Measurements from ENCODE around the gene SVOP.
"Not testable (repeated sequence)": the region's sequence is repeated elsewhere in the genome, so short reads cannot be mapped to it uniquely, and the experiment has no call there.

Gene SVOP

DNA sequence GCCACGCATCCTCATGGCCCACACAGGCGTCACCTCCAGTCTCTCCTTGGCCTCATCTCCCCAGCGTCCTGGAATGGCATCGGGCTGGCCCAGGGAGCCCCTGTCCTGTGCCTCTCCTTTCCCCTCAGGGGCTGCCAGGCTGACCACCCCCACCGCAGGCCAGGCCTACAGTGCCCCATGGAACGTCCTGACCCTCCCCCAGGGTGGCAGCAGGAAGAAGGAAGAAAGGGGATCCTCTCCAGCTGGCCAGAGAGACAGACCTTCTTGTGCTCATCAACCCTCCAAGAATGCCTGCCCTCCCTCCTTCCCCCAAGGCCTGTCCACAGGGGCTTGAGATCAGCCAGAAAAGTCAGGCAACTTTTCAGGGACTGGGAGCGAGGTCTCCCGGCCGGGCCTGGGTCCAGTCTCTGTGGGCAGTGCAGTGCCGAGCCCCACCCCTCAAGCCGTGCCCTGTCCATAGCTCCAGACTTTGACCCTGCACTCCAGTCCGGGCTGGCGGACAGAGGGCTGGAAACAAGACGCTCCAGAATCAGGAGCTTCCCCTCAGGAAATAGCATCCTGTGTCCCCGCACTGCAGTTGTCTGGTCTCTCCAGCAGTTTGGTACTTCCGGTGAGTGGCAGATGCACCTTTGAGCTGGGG lies 141.1 kb downstream of the SVOP start, which contains the start of gene DAO:
Gene DAO, plus strand, starts transcription at position 478 of the 640 bp plus-strand sequence. CDS start 4,915 bp downstream, outside the sequence.
- no peak for DNase-seq
- TF ChIP-seq, protein P1, sequence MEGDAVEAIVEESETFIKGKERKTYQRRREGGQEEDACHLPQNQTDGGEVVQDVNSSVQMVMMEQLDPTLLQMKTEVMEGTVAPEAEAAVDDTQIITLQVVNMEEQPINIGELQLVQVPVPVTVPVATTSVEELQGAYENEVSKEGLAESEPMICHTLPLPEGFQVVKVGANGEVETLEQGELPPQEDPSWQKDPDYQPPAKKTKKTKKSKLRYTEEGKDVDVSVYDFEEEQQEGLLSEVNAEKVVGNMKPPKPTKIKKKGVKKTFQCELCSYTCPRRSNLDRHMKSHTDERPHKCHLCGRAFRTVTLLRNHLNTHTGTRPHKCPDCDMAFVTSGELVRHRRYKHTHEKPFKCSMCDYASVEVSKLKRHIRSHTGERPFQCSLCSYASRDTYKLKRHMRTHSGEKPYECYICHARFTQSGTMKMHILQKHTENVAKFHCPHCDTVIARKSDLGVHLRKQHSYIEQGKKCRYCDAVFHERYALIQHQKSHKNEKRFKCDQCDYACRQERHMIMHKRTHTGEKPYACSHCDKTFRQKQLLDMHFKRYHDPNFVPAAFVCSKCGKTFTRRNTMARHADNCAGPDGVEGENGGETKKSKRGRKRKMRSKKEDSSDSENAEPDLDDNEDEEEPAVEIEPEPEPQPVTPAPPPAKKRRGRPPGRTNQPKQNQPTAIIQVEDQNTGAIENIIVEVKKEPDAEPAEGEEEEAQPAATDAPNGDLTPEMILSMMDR (IDR thresholded peaks at IDR 0.05) = no peak

DNA sequence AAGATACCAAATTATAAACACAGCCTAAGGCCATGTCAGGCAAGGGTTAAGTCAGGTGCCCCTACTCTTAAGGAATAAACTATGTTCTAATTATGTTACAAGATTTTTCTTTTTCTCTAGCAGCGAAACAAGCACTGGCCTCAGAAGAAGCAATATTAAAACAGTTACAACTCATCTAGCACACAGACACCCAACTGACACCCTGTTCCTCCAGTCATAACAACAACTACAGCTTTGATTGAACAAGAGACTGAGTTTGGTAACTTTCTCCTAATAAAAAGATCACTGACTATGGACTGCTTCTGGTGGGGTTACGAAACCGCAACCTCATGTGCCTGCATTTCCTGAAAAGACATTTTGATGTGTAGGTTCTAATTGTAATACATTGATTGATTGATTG lies 144.3 kb downstream of the SVOP start:
- H3K27me3 ChIP-seq = no peaks in the 10 kb centered on the region
- no peaks in the 10 kb centered on the region for H3K9me3 ChIP-seq
- H3K36me3 ChIP-seq = no peaks in the 10 kb centered on the region
- no peaks in the 10 kb centered on the region for H3K4me1 ChIP-seq
- TF ChIP-seq, protein P1 (IDR thresholded peaks at IDR 0.05) = no peak
- intact Hi-C loops (cut with DNase I; ENCODE audit: low total_unique reads) = no loop called here
- no peak for DNase-seq
- H3K27ac ChIP-seq = no peak overlapping the region
- H3K4me3 ChIP-seq = no peak overlapping the region

More for the DNA sequence above, 141.1 kb downstream of the SVOP start, which contains the start of gene DAO:
- H3K4me1 ChIP-seq = no peaks in the 10 kb centered on the region
- H3K36me3 ChIP-seq = no peaks in the 10 kb centered on the region
- H3K9me3 ChIP-seq = no peaks in the 10 kb centered on the region
- H3K27me3 ChIP-seq = no peaks in the 10 kb centered on the region
- no peak within 1 kb of the TSS for H3K27ac ChIP-seq
- no peak within 1 kb of the TSS for H3K4me3 ChIP-seq
- intact Hi-C loops (cut with DNase I; ENCODE audit: low total_unique reads) = no loop called here

DNA sequence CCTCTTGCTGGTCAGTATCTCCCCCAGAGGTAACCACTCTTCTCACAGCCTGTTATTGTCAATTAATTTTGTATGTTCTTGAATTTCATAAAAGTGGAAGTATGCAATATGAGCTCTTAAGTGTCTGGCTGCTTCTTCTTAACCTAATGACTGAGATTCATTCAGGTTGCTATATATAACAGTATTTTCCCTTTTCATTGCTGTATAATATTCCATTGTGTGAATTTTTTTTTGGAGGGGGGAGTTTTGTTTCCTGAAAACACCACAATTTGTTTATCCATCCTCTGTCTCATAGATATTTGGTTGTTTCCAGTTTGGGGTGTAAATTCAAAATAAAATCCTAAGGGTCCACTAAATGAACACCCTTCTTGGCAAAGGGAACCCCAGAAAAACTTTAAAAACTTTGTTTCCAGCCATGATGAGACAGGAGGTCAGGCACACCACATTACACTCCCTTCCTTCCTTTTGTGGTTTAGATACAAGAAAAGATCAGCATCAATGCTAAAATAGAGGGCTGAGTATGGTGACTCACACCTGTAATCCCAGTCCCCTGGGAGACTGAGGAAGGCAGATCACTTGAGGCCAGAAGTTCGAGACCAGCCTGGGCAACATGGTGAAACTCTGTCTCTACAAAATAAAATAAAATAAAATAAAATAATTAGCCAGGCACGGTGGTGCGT lies 145.0 kb downstream of the SVOP start:
- TF ChIP-seq, protein P1 (IDR thresholded peaks at IDR 0.05) = no peak
- Histone ChIP-seq H3K27ac (no peak overlapping the region), H3K27me3 (no peaks in the 10 kb centered on the region), H3K36me3 (no peaks in the 10 kb centered on the region), H3K9me3 (no peaks in the 10 kb centered on the region), H3K4me1 (no peaks in the 10 kb centered on the region), H3K4me3 (no peak overlapping the region)
- no peak for DNase-seq
- intact Hi-C loops (cut with DNase I; ENCODE audit: low total_unique reads) = no loop called here

DNA sequence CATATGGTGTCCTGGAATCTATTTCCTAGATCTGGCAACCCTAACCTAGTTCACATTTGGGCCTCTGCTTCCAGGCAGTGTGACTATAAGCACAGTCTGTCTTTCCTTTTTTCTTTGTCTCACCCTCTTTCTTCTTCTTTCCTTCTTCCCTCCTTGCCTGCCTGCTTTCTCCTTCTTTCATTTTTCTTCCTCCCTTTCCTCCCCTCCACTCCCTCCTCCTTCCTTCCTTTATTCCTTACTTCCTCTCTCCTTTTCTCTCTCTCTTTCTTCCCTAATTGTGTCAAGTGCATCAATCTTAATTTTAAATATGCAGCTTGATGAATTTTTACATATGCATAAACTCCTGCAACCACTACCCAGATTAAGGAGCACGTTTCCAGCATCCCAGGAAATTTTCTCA lies 145.6 kb downstream of the SVOP start:
- H3K27ac ChIP-seq = no peak overlapping the region
- intact Hi-C loops (cut with DNase I; ENCODE audit: low total_unique reads) = no loop called here
- H3K4me1 ChIP-seq = no peaks in the 10 kb centered on the region
- H3K9me3 ChIP-seq = no peaks in the 10 kb centered on the region
- TF ChIP-seq, protein P1 (IDR thresholded peaks at IDR 0.05) = no peak
- H3K4me3 ChIP-seq = no peak overlapping the region
- no peak for DNase-seq
- H3K27me3 ChIP-seq = no peaks in the 10 kb centered on the region
- no peaks in the 10 kb centered on the region for H3K36me3 ChIP-seq

DNA sequence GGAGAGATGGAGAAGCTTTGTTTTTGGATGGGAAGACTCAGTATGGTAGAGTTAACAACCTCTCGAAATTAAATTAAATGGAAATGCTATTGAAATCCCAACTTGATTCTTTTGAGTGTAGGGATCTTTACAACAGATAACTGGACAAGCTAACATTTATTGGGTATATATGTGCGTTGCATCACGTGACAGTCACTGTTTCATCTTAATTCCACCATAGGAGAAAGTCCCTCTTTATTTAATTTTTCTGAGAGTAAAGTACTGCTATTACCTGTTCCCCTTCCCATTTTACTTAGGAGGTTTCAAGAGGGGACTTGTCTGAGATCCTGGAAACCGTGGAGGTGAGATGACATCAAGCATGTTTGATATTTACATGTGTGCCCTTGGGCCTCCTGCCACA lies 152.1 kb downstream of the SVOP start:
- TF ChIP-seq, protein P1 (IDR thresholded peaks at IDR 0.05) = no peak

DNA sequence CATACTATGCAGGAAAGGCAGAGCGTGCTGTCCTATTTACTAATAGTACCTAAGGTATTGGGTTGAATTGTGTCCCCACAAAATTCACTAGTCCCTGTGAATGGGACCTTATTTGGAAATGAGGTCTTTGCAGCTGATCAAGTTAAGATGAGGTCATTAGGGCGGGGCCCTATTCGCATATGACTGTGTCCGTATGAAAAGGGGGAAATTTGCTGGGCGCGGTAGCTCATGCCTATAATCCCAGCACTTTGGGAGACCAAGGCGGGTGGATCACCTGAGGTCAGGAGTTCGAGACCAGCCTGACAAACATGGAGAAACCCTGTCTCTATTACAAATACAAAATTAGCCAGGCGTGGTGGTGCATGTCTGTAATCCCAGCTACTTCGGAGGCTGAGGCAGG lies 154.8 kb downstream of the SVOP start:
- H3K27me3 ChIP-seq, H3K4me3 ChIP-seq, H3K4me1 ChIP-seq, H3K27ac ChIP-seq, H3K36me3 ChIP-seq, H3K9me3 ChIP-seq, DNase-seq: not testable (repeated sequence)
- intact Hi-C loops (cut with DNase I; ENCODE audit: low total_unique reads) = loop anchor here (10.0 kb wide), 1 partner anchor 89 kb away; no protein-coding TSS in a partner anchor

More for the DNA sequence above, 152.1 kb downstream of the SVOP start:
- Histone ChIP-seq H3K4me1 (no peaks in the 10 kb centered on the region), H3K9me3 (no peaks in the 10 kb centered on the region), H3K4me3 (no peak overlapping the region), H3K27ac (no peak overlapping the region), H3K27me3 (no peaks in the 10 kb centered on the region), H3K36me3 (no peaks in the 10 kb centered on the region)
- intact Hi-C loops (cut with DNase I; ENCODE audit: low total_unique reads) = loop anchor here (10.0 kb wide), 1 partner anchor 86 kb away; no protein-coding TSS in a partner anchor
- DNase-seq = no peak

Data from tibial artery (tissue), 4 donors.